ENCODE measurements around the gene CD247. TPM values are rescaled to one million over a fixed set of nuclear protein-coding genes. Genes with fewer than 3 reads are reported as not detected.

The CD247 gene
- total RNA-seq, 1 donor from 2014 or later: 1.3 TPM

GRCh38 chr1:167430134-167430848 lies 88.0 kb downstream of the CD247 start:
- no peak overlapping the region for H2AFZ ChIP-seq (replicated peaks)
- H3K36me3 ChIP-seq: no peaks in the 10 kb centered on the region
- peaks cover 10% of the 10 kb centered on the region for H3F3A ChIP-seq (ENCODE audit: low read depth)
- H3K9me3 ChIP-seq (ENCODE audit: low read depth): no peaks in the 10 kb centered on the region
- H3K4me3 ChIP-seq: no peak overlapping the region
- TF ChIP-seq EZH2phosphoT487 (IDR thresholded peaks at IDR 0.05) (no peak), CTCF (IDR thresholded peaks at IDR 0.05) (no peak), EZH2 (IDR thresholded peaks at IDR 0.05) (no peak)
- no peaks in the 10 kb centered on the region for H3K27me3 ChIP-seq
- H3K4me1 ChIP-seq: peaks cover 41% of the 10 kb centered on the region
- Mint-ChIP-seq H3K27ac (peak overlapping the region; percentile 18), H3K9me3 (peaks cover 2% of the 10 kb centered on the region), H3K27me3 (ENCODE audit: insufficient read depth, low read depth) (peaks cover 4% of the 10 kb centered on the region), H3K4me1 (peaks cover 55% of the 10 kb centered on the region), H3K36me3 (peaks cover 3% of the 10 kb centered on the region), H3K4me3 (no peak overlapping the region)
- H3K27ac ChIP-seq: no peak overlapping the region
- H3K79me2 ChIP-seq (ENCODE audit: low read depth): no peaks in the 10 kb centered on the region
- H3K4me2 ChIP-seq: peak overlapping the region; percentile 16
- DNase-seq (ENCODE audit: low spot score): no peak
- H3K9ac ChIP-seq: no peak overlapping the region
- H4K20me1 ChIP-seq (ENCODE audit: low read depth): no peaks in the 10 kb centered on the region

GRCh38 chr1:167429612-167430011 lies 88.7 kb downstream of the CD247 start:
- Histone ChIP-seq H3K27ac (no peak overlapping the region), H3K4me3 (no peak overlapping the region), H3K9me3 (ENCODE audit: low read depth) (no peaks in the 10 kb centered on the region), H3K79me2 (ENCODE audit: low read depth) (no peaks in the 10 kb centered on the region), H3F3A (ENCODE audit: low read depth) (peaks cover 10% of the 10 kb centered on the region), H3K27me3 (no peaks in the 10 kb centered on the region), H3K4me2 (no peak overlapping the region), H3K9ac (no peak overlapping the region), H2AFZ (replicated peaks) (no peak overlapping the region), H4K20me1 (ENCODE audit: low read depth) (no peaks in the 10 kb centered on the region), H3K36me3 (no peaks in the 10 kb centered on the region), H3K4me1 (peaks cover 47% of the 10 kb centered on the region)
- Mint-ChIP-seq H3K27ac (peak overlapping the region; percentile 29), H3K9me3 (no peaks in the 10 kb centered on the region), H3K4me3 (no peak overlapping the region), H3K36me3 (peaks cover 3% of the 10 kb centered on the region), H3K27me3 (ENCODE audit: insufficient read depth, low read depth) (peaks cover 4% of the 10 kb centered on the region), H3K4me1 (peaks cover 60% of the 10 kb centered on the region)
- DNase-seq (ENCODE audit: low spot score): no peak
- TF ChIP-seq EZH2 (IDR thresholded peaks at IDR 0.05): no peak
- TF ChIP-seq EZH2phosphoT487 (IDR thresholded peaks at IDR 0.05): no peak
- no peak for TF ChIP-seq CTCF (IDR thresholded peaks at IDR 0.05)

GRCh38 chr1:167428395-167428794 lies 89.9 kb downstream of the CD247 start:
- no peaks in the 10 kb centered on the region for H3K79me2 ChIP-seq (ENCODE audit: low read depth)
- no peak overlapping the region for H3K27ac Mint-ChIP-seq
- H3K4me1 Mint-ChIP-seq: peaks cover 72% of the 10 kb centered on the region
- DNase-seq (ENCODE audit: low spot score): no peak
- H3K4me3 Mint-ChIP-seq: no peak overlapping the region
- no peaks in the 10 kb centered on the region for H3K27me3 ChIP-seq
- H3K9ac ChIP-seq: no peak overlapping the region
- H3F3A ChIP-seq (ENCODE audit: low read depth): peaks cover 10% of the 10 kb centered on the region
- peaks cover 7% of the 10 kb centered on the region for H4K20me1 ChIP-seq (ENCODE audit: low read depth)
- TF ChIP-seq EZH2phosphoT487 (IDR thresholded peaks at IDR 0.05) (no peak), CTCF (IDR thresholded peaks at IDR 0.05) (no peak), EZH2 (IDR thresholded peaks at IDR 0.05) (no peak)
- no peak overlapping the region for H2AFZ ChIP-seq (replicated peaks)
- H3K9me3 ChIP-seq (ENCODE audit: low read depth): no peaks in the 10 kb centered on the region
- no peak overlapping the region for H3K27ac ChIP-seq
- H3K27me3 Mint-ChIP-seq (ENCODE audit: insufficient read depth, low read depth): peaks cover 4% of the 10 kb centered on the region
- H3K36me3 ChIP-seq: no peaks in the 10 kb centered on the region
- no peak overlapping the region for H3K4me3 ChIP-seq
- H3K36me3 Mint-ChIP-seq: peaks cover 5% of the 10 kb centered on the region
- H3K4me1 ChIP-seq: peaks cover 57% of the 10 kb centered on the region
- H3K4me2 ChIP-seq: no peak overlapping the region
- H3K9me3 Mint-ChIP-seq: no peaks in the 10 kb centered on the region
